MCF 10A (cell line): ENCODE data around the gene MAU2. TPM values are rescaled to one million over a fixed set of nuclear protein-coding genes. Genes with fewer than 3 reads are reported as not detected.
A peak's percentile ranks its signal among the peaks of the same experiment; 100 is the strongest.

Source experiments
- BruUV-seq: library from RNA; stranded (reverse); fragments of 400-500 nt; replicated peaks from 2 replicates; lab custom pipeline; 2021; lab: Mats Ljungman, UMichigan
- CTCF ChIA-PET: fragments of 300-600 bp; sonication (Branson Sonifier 250); formaldehyde crosslinking; extraction: SDS; loops from one replicate; lab custom pipeline; 2021; ENCODE audit warnings: antibody characterized with exemption, inconsistent platforms; lab: Yijun Ruan, JAX
- POLR2A ChIA-PET: fragments of 300-600, 350-650 bp; sonication (Branson Sonifier 250); formaldehyde crosslinking; extraction: SDS; loops from one replicate; lab custom pipeline; 2020; ENCODE audit warnings: antibody characterized with exemption, inconsistent platforms; lab: Yijun Ruan, JAX
- DNase-seq: peaks from one replicate; pipeline ENCODE4 v3.0.0-alpha.2; 2018; ENCODE audit not compliant: unreplicated experiment
- H3K27ac Mint-ChIP-seq: one replicate; pipeline ENCODE4 v1.8.0; 2022; ENCODE audit warnings: mild to moderate bottlenecking, low read depth, mixed read lengths; ENCODE audit not compliant: unreplicated experiment
- H3K27me3 Mint-ChIP-seq: one replicate; pipeline ENCODE4 v1.8.0; 2022; ENCODE audit warnings: mixed read lengths; ENCODE audit not compliant: insufficient read depth, unreplicated experiment
- H3K36me3 Mint-ChIP-seq: one replicate; pipeline ENCODE4 v1.8.0; 2022; ENCODE audit warnings: mild to moderate bottlenecking, moderate library complexity, mixed read lengths; ENCODE audit not compliant: insufficient read depth, unreplicated experiment
- H3K4me1 Mint-ChIP-seq: one replicate; pipeline ENCODE4 v1.8.0; 2022; ENCODE audit warnings: mixed read lengths; ENCODE audit not compliant: insufficient read depth, unreplicated experiment
- H3K4me3 Mint-ChIP-seq: one replicate; pipeline ENCODE4 v1.8.0; 2022; ENCODE audit warnings: mild to moderate bottlenecking, moderate library complexity, mixed read lengths; ENCODE audit not compliant: unreplicated experiment
- H3K9me3 Mint-ChIP-seq: one replicate; pipeline ENCODE4 v1.8.0; 2022; ENCODE audit warnings: mixed read lengths; ENCODE audit not compliant: unreplicated experiment
- intact Hi-C: fragments of 100-400 bp; cut with micrococcal nuclease; formaldehyde crosslinking; loops from 2 replicates; pipeline ENCODE4 v1.14.1; 2022
- total RNA-seq: library from RNA; stranded (reverse); gene quantifications from 2 replicates; pipeline ENCODE4 v1.2.3, GENCODE V29; 2022
- TF ChIP-seq, protein P1 (sequence below): fragments of 200-600 bp; IDR thresholded peaks from one replicate; pipeline ENCODE4 v1.8.0; 2022; ENCODE audit warnings: antibody characterized with exemption, mild to moderate bottlenecking; ENCODE audit not compliant: unreplicated experiment

Gene MAU2
- total RNA-seq, 1 experiment from 2014 or later: 50.1 TPM

DNA sequence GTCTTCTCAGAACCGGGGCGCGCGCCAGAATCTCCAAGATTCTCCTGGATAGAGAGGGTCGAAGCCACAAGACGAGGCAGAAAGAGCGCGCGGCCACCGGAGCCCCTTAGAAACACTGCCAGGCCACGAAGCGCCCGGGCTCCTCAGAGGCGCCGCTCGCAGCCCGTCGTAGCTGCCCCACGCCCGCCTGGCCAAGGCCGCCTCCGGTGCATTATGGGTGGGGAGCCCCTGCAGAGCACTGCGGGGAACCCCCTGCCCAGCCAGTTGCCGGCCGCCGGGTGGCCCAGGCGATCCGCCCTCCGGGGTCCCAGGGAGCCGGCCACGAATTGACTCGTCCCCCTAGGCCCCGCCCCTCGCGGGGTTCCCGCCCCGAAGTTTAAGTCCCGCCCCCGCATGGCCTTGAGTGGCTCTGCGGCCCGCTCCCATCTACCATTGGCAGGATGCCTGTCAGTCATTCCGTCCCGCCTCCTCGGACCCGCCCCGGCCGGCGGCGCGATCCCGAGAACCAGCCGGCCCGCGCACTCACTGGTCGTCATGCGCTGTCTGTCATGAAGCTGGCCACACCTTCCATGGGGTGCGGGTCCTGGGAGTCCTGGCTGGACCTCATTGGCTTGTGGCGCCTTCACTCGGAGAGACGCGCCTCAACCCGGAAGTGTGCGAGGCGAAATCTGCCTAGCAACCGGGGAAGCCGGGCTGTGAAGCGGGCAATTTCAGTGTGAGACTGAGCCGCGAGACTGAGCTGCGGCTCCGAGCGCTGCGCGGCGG is 64.7 kb downstream of the MAU2 start:
- intact Hi-C loops: loop anchor here (1.0 to 5.0 kb wide), 2 partner anchors 20 to 107 kb away; partner anchors contain the start of gene GATAD2A
- no TSS peak for BruUV-seq
- H3K27ac Mint-ChIP-seq: peak overlapping the region; percentile 98
- peaks cover 13% of the 10 kb centered on the region for H3K36me3 Mint-ChIP-seq
- TF ChIP-seq, protein P1, sequence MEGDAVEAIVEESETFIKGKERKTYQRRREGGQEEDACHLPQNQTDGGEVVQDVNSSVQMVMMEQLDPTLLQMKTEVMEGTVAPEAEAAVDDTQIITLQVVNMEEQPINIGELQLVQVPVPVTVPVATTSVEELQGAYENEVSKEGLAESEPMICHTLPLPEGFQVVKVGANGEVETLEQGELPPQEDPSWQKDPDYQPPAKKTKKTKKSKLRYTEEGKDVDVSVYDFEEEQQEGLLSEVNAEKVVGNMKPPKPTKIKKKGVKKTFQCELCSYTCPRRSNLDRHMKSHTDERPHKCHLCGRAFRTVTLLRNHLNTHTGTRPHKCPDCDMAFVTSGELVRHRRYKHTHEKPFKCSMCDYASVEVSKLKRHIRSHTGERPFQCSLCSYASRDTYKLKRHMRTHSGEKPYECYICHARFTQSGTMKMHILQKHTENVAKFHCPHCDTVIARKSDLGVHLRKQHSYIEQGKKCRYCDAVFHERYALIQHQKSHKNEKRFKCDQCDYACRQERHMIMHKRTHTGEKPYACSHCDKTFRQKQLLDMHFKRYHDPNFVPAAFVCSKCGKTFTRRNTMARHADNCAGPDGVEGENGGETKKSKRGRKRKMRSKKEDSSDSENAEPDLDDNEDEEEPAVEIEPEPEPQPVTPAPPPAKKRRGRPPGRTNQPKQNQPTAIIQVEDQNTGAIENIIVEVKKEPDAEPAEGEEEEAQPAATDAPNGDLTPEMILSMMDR: no peak
- POLR2A ChIA-PET: interaction anchor here (0.7 to 2.4 kb wide), 12 partner anchors 9 to 1944 kb away, joined by 3 to 48 read pairs (median 4); partner anchors contain the start of genes GATAD2A and ZNF708
- no peaks in the 10 kb centered on the region for H3K9me3 Mint-ChIP-seq
- H3K4me3 Mint-ChIP-seq: peak overlapping the region; percentile 95
- peak; percentile 100 for DNase-seq
- CTCF ChIA-PET: interaction anchor here (0.5 to 1.2 kb wide), 9 partner anchors 21 to 878 kb away, joined by 3 to 4 read pairs (median 3); no protein-coding TSS in a partner anchor
- H3K4me1 Mint-ChIP-seq: peaks cover 31% of the 10 kb centered on the region
- no peaks in the 10 kb centered on the region for H3K27me3 Mint-ChIP-seq

DNA sequence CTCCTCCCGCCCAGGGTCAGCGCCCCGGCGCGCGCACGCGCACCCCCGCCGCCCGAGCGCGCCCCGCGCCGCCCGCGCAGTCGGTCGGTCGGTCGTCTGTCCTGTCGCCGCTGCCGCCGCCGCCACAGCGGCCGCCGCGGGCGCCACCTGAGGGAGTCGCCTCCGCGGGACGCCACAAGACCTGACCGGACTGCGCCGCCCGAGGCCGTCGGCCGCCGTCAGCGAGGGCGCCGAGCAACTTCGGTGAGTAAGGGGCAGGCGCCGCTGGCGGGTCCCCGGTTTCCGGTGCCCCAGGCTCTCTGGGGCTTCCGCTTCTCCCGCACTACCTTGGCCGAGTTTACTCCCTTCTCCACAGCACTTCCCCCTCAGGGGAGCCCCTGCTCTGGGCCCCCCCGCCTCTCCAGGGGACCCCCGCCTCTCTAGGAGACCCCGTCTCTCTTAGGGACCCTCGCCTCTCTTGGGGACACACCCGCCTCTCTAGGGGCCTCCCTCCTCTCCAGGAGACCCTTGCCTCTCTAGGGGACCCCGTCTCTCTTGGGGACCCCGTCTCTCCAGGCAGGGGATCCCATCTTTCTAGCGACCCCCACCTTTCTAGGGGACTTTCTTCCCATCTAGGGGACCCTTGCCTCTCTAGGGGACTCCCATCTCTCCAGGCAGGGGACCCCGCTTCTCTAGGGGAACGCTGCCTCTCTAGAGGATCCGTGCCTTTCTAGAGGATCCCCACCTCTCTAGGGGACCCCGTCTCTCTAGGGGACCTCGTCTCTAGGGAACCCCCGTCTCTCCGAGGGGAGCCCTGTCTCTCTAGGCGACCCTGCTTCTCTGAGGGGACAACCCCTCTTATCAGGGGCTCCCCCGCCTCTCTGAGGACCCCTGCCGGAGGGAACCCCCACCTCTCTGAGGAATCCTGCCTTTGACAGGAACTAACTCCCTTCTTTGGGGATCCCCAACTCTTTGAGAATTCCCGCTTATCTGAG is 65.6 kb downstream of the MAU2 start:
- BruUV-seq: TSS peak; percentile 11
- TF ChIP-seq, protein P1: no peak
- DNase-seq: no peak
- Mint-ChIP-seq H3K27me3 (no peaks in the 10 kb centered on the region), H3K4me1 (peaks cover 39% of the 10 kb centered on the region), H3K4me3 (peak overlapping the region; percentile 95), H3K36me3 (peaks cover 13% of the 10 kb centered on the region), H3K9me3 (no peaks in the 10 kb centered on the region), H3K27ac (peak overlapping the region; percentile 98)
- intact Hi-C loops: loop anchor here (1.0 to 5.0 kb wide), 2 partner anchors 19 to 106 kb away; partner anchors contain the start of gene GATAD2A
- POLR2A ChIA-PET: interaction anchor here (0.7 to 2.4 kb wide), 8 partner anchors 9 to 1943 kb away, joined by 3 to 48 read pairs (median 4); partner anchors contain the start of genes GATAD2A and ZNF708
- CTCF ChIA-PET: interaction anchor here (0.6 to 1.2 kb wide), 3 partner anchors 21 to 50 kb away, joined by 3 to 4 read pairs (median 4); no protein-coding TSS in a partner anchor

DNA sequence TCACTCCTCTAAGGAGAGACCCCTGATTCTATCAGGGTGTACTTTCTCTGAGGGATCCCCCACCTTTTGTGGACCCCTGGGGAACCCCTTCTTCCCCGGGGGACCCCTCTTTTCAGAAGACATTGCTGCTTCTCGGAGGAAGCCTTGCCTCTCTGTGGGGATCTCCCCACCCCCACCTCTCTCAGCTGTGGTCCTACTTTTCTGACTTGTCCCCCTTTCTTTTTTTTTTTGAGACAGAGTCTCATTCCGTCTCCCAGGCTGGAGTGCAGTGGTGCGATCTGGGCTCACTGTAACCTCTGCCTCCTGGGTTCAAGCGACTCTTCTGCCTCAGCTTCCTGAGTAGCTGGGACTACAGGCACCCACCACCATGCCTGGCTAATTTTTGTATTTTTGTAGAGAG is 66.5 kb downstream of the MAU2 start:
- BruUV-seq: no TSS peak
- no peak for DNase-seq
- Mint-ChIP-seq H3K4me1 (peaks cover 43% of the 10 kb centered on the region), H3K4me3 (peak overlapping the region; percentile 95), H3K36me3 (peaks cover 13% of the 10 kb centered on the region), H3K27me3 (no peaks in the 10 kb centered on the region), H3K9me3 (no peaks in the 10 kb centered on the region), H3K27ac (peak overlapping the region; percentile 98)
- CTCF ChIA-PET: no interaction called here
- TF ChIP-seq, protein P1: no peak
- POLR2A ChIA-PET: interaction anchor here (1.6 kb wide), 1 partner anchor 20 kb away, joined by 3 read pairs; no protein-coding TSS in a partner anchor
- intact Hi-C loops: loop anchor here (5.0 kb wide), 1 partner anchor 105 kb away; no protein-coding TSS in a partner anchor
